Activated CD4-positive, alpha-beta T cell treated with anti-CD3 and anti-CD28 coated beads, Interleukin-2, amount 10 ng/mL, durations not matched to agents 7 days and 5 days (primary cell): ENCODE data around the gene KIF13A. TPM values are rescaled to one million over a fixed set of nuclear protein-coding genes. Genes with fewer than 3 reads are reported as not detected.
"Not testable (repeated sequence)": the region's sequence is repeated elsewhere in the genome, so short reads cannot be mapped to it uniquely, and the experiment has no call there.

Experiments used
- CTCF ChIA-PET: fragments of 350-600 bp; sonication (Branson Sonifier 250); formaldehyde crosslinking; loops from one replicate; lab custom pipeline; 2021; ENCODE audit warnings: antibody characterized with exemption; lab: Charles Lee
- POLR2A ChIA-PET: fragments of 350-600 bp; sonication (Branson Sonifier 250); formaldehyde crosslinking; loops from one replicate; lab custom pipeline; 2021; ENCODE audit warnings: antibody characterized with exemption; lab: Charles Lee
- DNase-seq: peaks from one replicate; pipeline ENCODE4 v3.0.0-alpha.2; 2020
- H3K27ac Mint-ChIP-seq: one replicate; pipeline ENCODE4 v1.8.0; 2021; ENCODE audit warnings: mild to moderate bottlenecking, moderate library complexity, mixed read lengths
- H3K27me3 Mint-ChIP-seq: one replicate; pipeline ENCODE4 v1.8.0; 2021; ENCODE audit warnings: mixed read lengths
- H3K36me3 Mint-ChIP-seq: one replicate; pipeline ENCODE4 v1.8.0; 2021; ENCODE audit warnings: low read depth, mixed read lengths
- H3K4me1 Mint-ChIP-seq: one replicate; pipeline ENCODE4 v1.8.0; 2021; ENCODE audit warnings: mixed read lengths
- H3K4me3 Mint-ChIP-seq: one replicate; pipeline ENCODE4 v1.8.0; 2021; ENCODE audit warnings: mild to moderate bottlenecking, moderate library complexity, mixed read lengths
- H3K9me3 Mint-ChIP-seq: one replicate; pipeline ENCODE4 v1.8.0; 2021; ENCODE audit warnings: mixed read lengths
- total RNA-seq, 2 experiments: library from RNA; stranded (reverse); gene quantifications; one replicate each; pipeline ENCODE4 v1.2.3, GENCODE V29; 2021

The KIF13A gene
- total RNA-seq, 2 experiments from 2014 or later, result not detected

GRCh38 chr6:17863901-17864754 lies 123.3 kb downstream of the KIF13A start:
- no peaks in the 10 kb centered on the region for H3K36me3 Mint-ChIP-seq
- H3K4me3 Mint-ChIP-seq, result no peak overlapping the region
- H3K4me1 Mint-ChIP-seq, result no peaks in the 10 kb centered on the region
- H3K27me3 Mint-ChIP-seq, result peaks cover 19% of the 10 kb centered on the region
- H3K27ac Mint-ChIP-seq, result no peak overlapping the region
- ChIA-PET POLR2A (no interaction called here), CTCF (no interaction called here)
- H3K9me3 Mint-ChIP-seq, result no peaks in the 10 kb centered on the region
- no peak for DNase-seq

GRCh38 chr6:17861361-17861760 lies 126.1 kb downstream of the KIF13A start:
- Mint-ChIP-seq H3K9me3 (no peaks in the 10 kb centered on the region), H3K4me3 (no peak overlapping the region), H3K36me3 (no peaks in the 10 kb centered on the region), H3K4me1 (no peaks in the 10 kb centered on the region), H3K27ac (no peak overlapping the region), H3K27me3 (peaks cover 6% of the 10 kb centered on the region)
- ChIA-PET CTCF (no interaction called here), POLR2A (interaction anchor here (0.6 kb wide), 1 partner anchor 164 kb away, joined by 3 read pairs; no protein-coding TSS in a partner anchor)
- DNase-seq, result no peak

GRCh38 chr6:17859846-17860245 lies 127.6 kb downstream of the KIF13A start:
- ChIA-PET POLR2A (no interaction called here), CTCF (no interaction called here)
- H3K9me3 Mint-ChIP-seq, result no peaks in the 10 kb centered on the region
- H3K27ac Mint-ChIP-seq, result no peak overlapping the region
- peaks cover 6% of the 10 kb centered on the region for H3K27me3 Mint-ChIP-seq
- H3K36me3 Mint-ChIP-seq, result no peaks in the 10 kb centered on the region
- no peaks in the 10 kb centered on the region for H3K4me1 Mint-ChIP-seq
- DNase-seq, result no peak
- no peak overlapping the region for H3K4me3 Mint-ChIP-seq

- Mint-ChIP-seq H3K4me1 (no peaks in the 10 kb centered on the region), H3K27ac (no peak overlapping the region), H3K4me3 (no peak overlapping the region), H3K36me3 (no peaks in the 10 kb centered on the region), H3K9me3 (no peaks in the 10 kb centered on the region), H3K27me3 (peaks cover 6% of the 10 kb centered on the region)
- CTCF ChIA-PET, result no interaction called here
- no peak for DNase-seq
- POLR2A ChIA-PET, result no interaction called here
Observed at GRCh38 chr6:17858584-17858983, 128.9 kb downstream of the KIF13A start.

- H3K9me3 Mint-ChIP-seq, DNase-seq, H3K36me3 Mint-ChIP-seq, H3K4me1 Mint-ChIP-seq, H3K27me3 Mint-ChIP-seq, H3K27ac Mint-ChIP-seq, H3K4me3 Mint-ChIP-seq, POLR2A ChIA-PET, CTCF ChIA-PET: not testable (repeated sequence)
Observed at GRCh38 chr6:17857188-17857587, 130.2 kb downstream of the KIF13A start.

- CTCF ChIA-PET, result interaction anchor here (1.8 kb wide), 1 partner anchor 11 kb away, joined by 5 read pairs; no protein-coding TSS in a partner anchor
- Mint-ChIP-seq H3K27ac (no peak overlapping the region), H3K9me3 (no peaks in the 10 kb centered on the region), H3K36me3 (no peaks in the 10 kb centered on the region), H3K4me1 (no peaks in the 10 kb centered on the region), H3K4me3 (no peak overlapping the region), H3K27me3 (peaks cover 3% of the 10 kb centered on the region)
- DNase-seq, result no peak
- POLR2A ChIA-PET, result no interaction called here
Observed at GRCh38 chr6:17856306-17856705, 131.1 kb downstream of the KIF13A start.

- Mint-ChIP-seq H3K9me3 (no peaks in the 10 kb centered on the region), H3K4me1 (no peaks in the 10 kb centered on the region), H3K36me3 (no peaks in the 10 kb centered on the region), H3K27me3 (peaks cover 3% of the 10 kb centered on the region), H3K27ac (no peak overlapping the region), H3K4me3 (no peak overlapping the region)
- CTCF ChIA-PET, result interaction anchor here (1.8 kb wide), 1 partner anchor 10 kb away, joined by 5 read pairs; no protein-coding TSS in a partner anchor
- no peak for DNase-seq
- POLR2A ChIA-PET, result no interaction called here
Observed at GRCh38 chr6:17855381-17855780, 132.1 kb downstream of the KIF13A start.

GRCh38 chr6:17853533-17853932 lies 133.9 kb downstream of the KIF13A start:
- Mint-ChIP-seq H3K27ac (no peak overlapping the region), H3K4me1 (no peaks in the 10 kb centered on the region), H3K36me3 (no peaks in the 10 kb centered on the region), H3K27me3 (peaks cover 8% of the 10 kb centered on the region), H3K4me3 (no peak overlapping the region), H3K9me3 (no peaks in the 10 kb centered on the region)
- ChIA-PET POLR2A (no interaction called here), CTCF (interaction anchor here (1.4 kb wide), 1 partner anchor 10 kb away, joined by 4 read pairs; no protein-coding TSS in a partner anchor)
- DNase-seq, result no peak

- no peak for DNase-seq
- H3K9me3 Mint-ChIP-seq, result no peaks in the 10 kb centered on the region
- H3K27me3 Mint-ChIP-seq, result peaks cover 5% of the 10 kb centered on the region
- ChIA-PET CTCF (interaction anchor here (1.0 kb wide), 1 partner anchor 38 kb away, joined by 3 read pairs; no protein-coding TSS in a partner anchor), POLR2A (no interaction called here)
- no peak overlapping the region for H3K27ac Mint-ChIP-seq
- H3K4me3 Mint-ChIP-seq, result no peak overlapping the region
- H3K36me3 Mint-ChIP-seq, result no peaks in the 10 kb centered on the region
- no peaks in the 10 kb centered on the region for H3K4me1 Mint-ChIP-seq
Observed at GRCh38 chr6:17851720-17852161, 135.7 kb downstream of the KIF13A start.

GRCh38 chr6:17851001-17851719 lies 136.3 kb downstream of the KIF13A start:
- DNase-seq, result no peak
- Mint-ChIP-seq H3K4me3 (no peak overlapping the region), H3K9me3 (no peaks in the 10 kb centered on the region), H3K27me3 (peaks cover 5% of the 10 kb centered on the region), H3K4me1 (no peaks in the 10 kb centered on the region), H3K36me3 (no peaks in the 10 kb centered on the region), H3K27ac (no peak overlapping the region)
- POLR2A ChIA-PET, result no interaction called here
- CTCF ChIA-PET, result no interaction called here

- Mint-ChIP-seq H3K27me3 (peaks cover 5% of the 10 kb centered on the region), H3K36me3 (no peaks in the 10 kb centered on the region), H3K9me3 (no peaks in the 10 kb centered on the region), H3K4me3 (no peak overlapping the region), H3K4me1 (no peaks in the 10 kb centered on the region), H3K27ac (no peak overlapping the region)
- no peak for DNase-seq
- POLR2A ChIA-PET, result no interaction called here
- CTCF ChIA-PET, result no interaction called here
Observed at GRCh38 chr6:17850281-17850680, 137.2 kb downstream of the KIF13A start.

- Mint-ChIP-seq H3K4me1 (no peaks in the 10 kb centered on the region), H3K36me3 (no peaks in the 10 kb centered on the region), H3K27me3 (peaks cover 8% of the 10 kb centered on the region), H3K9me3 (no peaks in the 10 kb centered on the region), H3K4me3 (no peak overlapping the region), H3K27ac (no peak overlapping the region)
- CTCF ChIA-PET, result no interaction called here
- POLR2A ChIA-PET, result no interaction called here
- no peak for DNase-seq
Observed at GRCh38 chr6:17847203-17847760, 140.2 kb downstream of the KIF13A start.

- H3K27ac Mint-ChIP-seq, result no peak overlapping the region
- CTCF ChIA-PET, result no interaction called here
- no peaks in the 10 kb centered on the region for H3K4me1 Mint-ChIP-seq
- no peaks in the 10 kb centered on the region for H3K36me3 Mint-ChIP-seq
- no peaks in the 10 kb centered on the region for H3K9me3 Mint-ChIP-seq
- peaks cover 8% of the 10 kb centered on the region for H3K27me3 Mint-ChIP-seq
- no peak overlapping the region for H3K4me3 Mint-ChIP-seq
- POLR2A ChIA-PET, result no interaction called here
- DNase-seq, result no peak
Observed at GRCh38 chr6:17846762-17847161, 140.7 kb downstream of the KIF13A start.
